Liver (tissue), 3 donors: ENCODE results near the gene GNG7.
"Not testable (repeated sequence)": the region's sequence is repeated elsewhere in the genome, so short reads cannot be mapped to it uniquely, and the experiment has no call there.

Experiments used
- FOXA1 ChIP-seq: IDR thresholded peaks from 2 replicates; pipeline ENCODE4 v1.6.1; 2016; ENCODE audit warnings: antibody characterized with exemption
- GABPA ChIP-seq, 2 donors: IDR thresholded peaks in 1 of 2; conservative IDR thresholded peaks in 1 of 2; 2 replicates each; pipeline ENCODE4 v1.6.1; 2016; ENCODE audit warnings: antibody characterized with exemption in 2 of 2, mild to moderate bottlenecking in 1 of 2, moderate library complexity in 1 of 2
- SP1 ChIP-seq: IDR thresholded peaks from 2 replicates; pipeline ENCODE4 v1.6.1; 2018; ENCODE audit warnings: antibody characterized with exemption, mild to moderate bottlenecking
- TF ChIP-seq, protein P1 (sequence below): fragments of 150-350 bp; IDR thresholded peaks from 2 replicates; pipeline ENCODE4 v1.5.1; 2017; ENCODE audit warnings: improper control_type of control experiment, low read depth, low read length; ENCODE audit not compliant: missing input control
- donor health status: healthy.
- donor health status: healthy.

- TF ChIP-seq, protein P1, sequence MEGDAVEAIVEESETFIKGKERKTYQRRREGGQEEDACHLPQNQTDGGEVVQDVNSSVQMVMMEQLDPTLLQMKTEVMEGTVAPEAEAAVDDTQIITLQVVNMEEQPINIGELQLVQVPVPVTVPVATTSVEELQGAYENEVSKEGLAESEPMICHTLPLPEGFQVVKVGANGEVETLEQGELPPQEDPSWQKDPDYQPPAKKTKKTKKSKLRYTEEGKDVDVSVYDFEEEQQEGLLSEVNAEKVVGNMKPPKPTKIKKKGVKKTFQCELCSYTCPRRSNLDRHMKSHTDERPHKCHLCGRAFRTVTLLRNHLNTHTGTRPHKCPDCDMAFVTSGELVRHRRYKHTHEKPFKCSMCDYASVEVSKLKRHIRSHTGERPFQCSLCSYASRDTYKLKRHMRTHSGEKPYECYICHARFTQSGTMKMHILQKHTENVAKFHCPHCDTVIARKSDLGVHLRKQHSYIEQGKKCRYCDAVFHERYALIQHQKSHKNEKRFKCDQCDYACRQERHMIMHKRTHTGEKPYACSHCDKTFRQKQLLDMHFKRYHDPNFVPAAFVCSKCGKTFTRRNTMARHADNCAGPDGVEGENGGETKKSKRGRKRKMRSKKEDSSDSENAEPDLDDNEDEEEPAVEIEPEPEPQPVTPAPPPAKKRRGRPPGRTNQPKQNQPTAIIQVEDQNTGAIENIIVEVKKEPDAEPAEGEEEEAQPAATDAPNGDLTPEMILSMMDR = not testable (repeated sequence)
- not testable (repeated sequence) for TF ChIP-seq GABPA (IDR thresholded peaks at IDR 0.05 in 1 of 2, conservative IDR thresholded peaks at IDR 0.05 in 1 of 2); FOXA1; SP1
These were observed 183.6 kb downstream of the GNG7 start for GRCh38 chr19:2518856-2519255.
